SK-N-SH (cell line): ENCODE results near the gene CPED1. TPM values are rescaled to one million over a fixed set of nuclear protein-coding genes. Genes with fewer than 3 reads are reported as not detected.

ENCODE experiments used
- CTCF ChIA-PET: fragments of 300-600, 350-600 bp; formaldehyde crosslinking; extraction: SDS; loops from one replicate; lab custom pipeline; 2021; lab: Yijun Ruan, JAX
- POLR2A ChIA-PET: fragments of 350-600 bp; sonication (Branson Sonifier 250); formaldehyde crosslinking; extraction: SDS; loops from one replicate; lab custom pipeline; 2020; ENCODE audit warnings: antibody characterized with exemption, inconsistent platforms; lab: Yijun Ruan, JAX
- DNase-seq: peaks from one replicate; pipeline ENCODE4 v3.0.0; 2012
- H2AFZ ChIP-seq: fragments of 200-600 bp; sonication (generic); 2 replicates; pipeline ENCODE4 v1.8.1; 2016; ENCODE audit warnings: antibody characterized with exemption, mild to moderate bottlenecking, low read depth
- H3F3A ChIP-seq: fragments of 200-600 bp; sonication (generic); replicated peaks from 2 replicates; pipeline ENCODE3; 2016; ENCODE audit warnings: antibody characterized with exemption, mild to moderate bottlenecking; ENCODE audit not compliant: insufficient read depth
- H3K27ac ChIP-seq, 2 experiments: fragments of 200-500 bp in 1 of 2; fragments of 200-600 bp in 1 of 2; sonication (Bioruptor generic) in 1 of 2; sonication (generic), shearing (Covaris generic) in 1 of 2; 2 replicates each; pipeline versions ENCODE4 v1.5.1 to v1.6.1; 2014 to 2016; ENCODE audit warnings: low read depth in 2 of 2, inconsistent platforms in 1 of 2, low read length in 1 of 2, mild to moderate bottlenecking in 1 of 2, mixed read lengths in 1 of 2
- H3K27me3 ChIP-seq: fragments of 200-600 bp; sonication (generic), shearing (Covaris generic); 2 replicates; pipeline ENCODE4 v1.6.1; 2016; ENCODE audit warnings: mixed run types; ENCODE audit not compliant: insufficient read depth
- H3K36me3 ChIP-seq, 2 experiments: fragments of 200-500 bp in 1 of 2; fragments of 200-600 bp in 1 of 2; sonication (Bioruptor generic) in 1 of 2; sonication (generic) in 1 of 2; replicated peaks in 1 of 2; 2 replicates each; pipeline versions ENCODE3 to v1.5.1; 2014 to 2016; ENCODE audit warnings: low read length in 1 of 2, mild to moderate bottlenecking in 1 of 2; ENCODE audit not compliant: insufficient read depth in 2 of 2, control insufficient read depth in 1 of 2
- H3K4me1 ChIP-seq, 2 experiments: fragments of 200-500 bp in 1 of 2; fragments of 200-600 bp in 1 of 2; sonication (Bioruptor generic) in 1 of 2; sonication (generic), shearing (Covaris generic) in 1 of 2; 2 replicates each; pipeline versions ENCODE4 v1.5.1 to v1.6.1; 2014 to 2016; ENCODE audit warnings: low read depth in 1 of 2, low read length in 1 of 2, mixed run types in 1 of 2; ENCODE audit not compliant: insufficient read depth in 2 of 2, control insufficient read depth in 1 of 2
- H3K4me2 ChIP-seq: fragments of 200-600 bp; sonication (generic), shearing (Covaris generic); 2 replicates; pipeline ENCODE4 v1.6.1; 2017; ENCODE audit warnings: mixed run types
- H3K4me3 ChIP-seq, 2 experiments: fragments of 200-500 bp in 1 of 2; fragments of 200-600 bp in 1 of 2; sonication (Bioruptor generic) in 1 of 2; sonication (generic), shearing (Covaris generic) in 1 of 2; 2 replicates each; pipeline versions ENCODE4 v1.5.1 to v1.8.1; 2014 to 2016; ENCODE audit warnings: low read depth in 2 of 2, inconsistent platforms in 1 of 2, low read length in 1 of 2, mild to moderate bottlenecking in 1 of 2, mixed read lengths in 1 of 2, moderate library complexity in 1 of 2
- H3K79me2 ChIP-seq: fragments of 200-600 bp; sonication (generic); 2 replicates; pipeline ENCODE4 v1.8.1; 2017; ENCODE audit warnings: mild to moderate bottlenecking; ENCODE audit not compliant: insufficient read depth
- H3K9ac ChIP-seq: fragments of 200-600 bp; sonication (generic); 2 replicates; pipeline ENCODE4 v1.6.1; 2017; ENCODE audit warnings: mixed run types
- H3K9me2 ChIP-seq: fragments of 200-600 bp; sonication (generic); 2 replicates; pipeline ENCODE4 v1.6.1; 2017; ENCODE audit warnings: mixed run types
- H3K9me3 ChIP-seq: fragments of 200-600 bp; sonication (generic); 2 replicates; pipeline ENCODE4 v1.6.1; 2017; ENCODE audit warnings: mixed run types, mild to moderate bottlenecking, moderate library complexity
- H4K20me1 ChIP-seq: fragments of 200-600 bp; sonication (generic); 2 replicates; pipeline ENCODE4 v1.6.1; 2017; ENCODE audit warnings: mild to moderate bottlenecking, mixed run types; ENCODE audit not compliant: insufficient read depth
- CHD2 ChIP-seq: fragments of 150-350 bp; IDR thresholded peaks from 2 replicates; pipeline ENCODE4 v1.6.1; 2018; ENCODE audit warnings: low read length; ENCODE audit not compliant: partially characterized antibody
- ELF1 ChIP-seq: IDR thresholded peaks from 2 replicates; pipeline ENCODE4 v1.4.0; 2012
- EZH2phosphoT487 ChIP-seq: fragments of 200-600 bp; sonication (generic); IDR thresholded peaks from 2 replicates; pipeline ENCODE4 v1.6.1; 2017; ENCODE audit warnings: low read depth, mixed run types, mild to moderate bottlenecking, antibody characterized with exemption, moderate library complexity, borderline replicate concordance
- FOXJ3 ChIP-seq: sonication (generic); formaldehyde crosslinking; IDR thresholded peaks from 2 replicates; pipeline ENCODE4 v1.5.1; 2020; ENCODE audit warnings: mild to moderate bottlenecking, missing genetic modification reagents
- GATA2 ChIP-seq: sonication (generic); formaldehyde crosslinking; IDR thresholded peaks from 2 replicates; pipeline ENCODE4 v1.5.0; 2020; ENCODE audit warnings: mild to moderate bottlenecking, missing genetic modification reagents
- MXI1 ChIP-seq: IDR thresholded peaks from 2 replicates; pipeline ENCODE4 v1.6.1; 2012; ENCODE audit warnings: mild to moderate bottlenecking, low read depth, low read length, improper control_type of control experiment
- TAF1 ChIP-seq: IDR thresholded peaks from 2 replicates; pipeline ENCODE4 v1.6.1; 2012; ENCODE audit warnings: low read depth, mild to moderate bottlenecking, low read length, moderate library complexity, borderline replicate concordance
- WGBS: methylation state at CpG from one replicate; pipeline ENCODE4 v1.1.6; 2017; ENCODE audit warnings: low lambda C conversion rate; 5-methylcytosine and 5-hydroxymethylcytosine counted together
- polyA plus RNA-seq, 3 experiments: library from polyadenylated mRNA; depleted of rRNA; stranded (reverse); fragments of >200 nt; gene quantifications; 2 replicates each; pipeline ENCODE4 v1.2.3, GENCODE V29; 2012
- TF ChIP-seq, protein P1 (sequence below): IDR thresholded peaks from 2 replicates; pipeline ENCODE4 v1.4.0; 2012; ENCODE audit warnings: low read depth, borderline replicate concordance
- TF ChIP-seq, protein P2 (sequence below): IDR thresholded peaks from 2 replicates; pipeline ENCODE4 v1.6.1; 2012; ENCODE audit warnings: mild to moderate bottlenecking, low read depth, low read length, moderate library complexity
- TF ChIP-seq, protein P3 (sequence below): fragments of 200-600 bp; sonication (generic); IDR thresholded peaks from 2 replicates; pipeline ENCODE4 v1.6.1; 2017; ENCODE audit warnings: antibody characterized with exemption, mild to moderate bottlenecking, moderate library complexity

CPED1 gene
- polyA plus RNA-seq, 1 of the 3 experiments (the other 2 are of a cell fraction) = 4.4 TPM

DNA sequence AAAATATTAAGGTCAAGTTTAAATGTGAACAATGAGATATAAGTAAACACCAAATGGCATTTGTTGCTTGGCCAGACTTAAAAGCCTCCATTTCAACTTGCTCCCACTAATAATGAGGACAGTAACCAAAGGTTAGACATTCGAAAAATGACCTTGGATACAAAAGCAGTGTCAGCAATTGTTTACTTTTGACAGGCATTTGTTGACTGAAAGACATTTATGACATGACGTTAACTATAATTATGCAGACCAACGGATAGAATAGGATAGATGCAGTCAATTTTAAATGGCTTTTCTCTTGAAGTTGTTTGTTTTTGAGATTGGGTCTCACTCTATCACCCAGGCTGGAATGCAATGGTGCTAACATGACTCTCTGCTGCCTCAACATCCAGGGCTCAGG lies 333.9 kb downstream of the CPED1 start:
- ChIA-PET POLR2A (no interaction called here), CTCF (no interaction called here)
- DNase-seq = no peak
- H4K20me1 ChIP-seq = no peaks in the 10 kb centered on the region
- H3K36me3 ChIP-seq = no peaks in the 10 kb centered on the region
- WGBS = 56% methylated on average over 3 of the region's 3 CpGs
- peaks cover under 1% of the 10 kb centered on the region; the same call in 1 of the 2 replicates for H3K27me3 ChIP-seq
- H3K4me1 ChIP-seq = peaks cover 0 to 2% of the 10 kb centered on the region in 2 experiments; a peak in 1 of 4 replicates
- H3K9me3 ChIP-seq = no peaks in the 10 kb centered on the region
- no peak overlapping the region for H3K4me2 ChIP-seq
- H3K27ac ChIP-seq = no peak overlapping the region
- no peaks in the 10 kb centered on the region for H3F3A ChIP-seq
- H3K4me3 ChIP-seq = no peak overlapping the region
- H3K9ac ChIP-seq = no peak overlapping the region
- no peak overlapping the region for H2AFZ ChIP-seq
- no peaks in the 10 kb centered on the region for H3K9me2 ChIP-seq
- TF ChIP-seq TAF1 (no peak), ELF1 (no peak), FOXJ3 (no peak), MXI1 (no peak), EZH2phosphoT487 (no peak), CHD2 (no peak), GATA2 (CRISPR knock-in tag) (no peak)
- TF ChIP-seq, protein P1, sequence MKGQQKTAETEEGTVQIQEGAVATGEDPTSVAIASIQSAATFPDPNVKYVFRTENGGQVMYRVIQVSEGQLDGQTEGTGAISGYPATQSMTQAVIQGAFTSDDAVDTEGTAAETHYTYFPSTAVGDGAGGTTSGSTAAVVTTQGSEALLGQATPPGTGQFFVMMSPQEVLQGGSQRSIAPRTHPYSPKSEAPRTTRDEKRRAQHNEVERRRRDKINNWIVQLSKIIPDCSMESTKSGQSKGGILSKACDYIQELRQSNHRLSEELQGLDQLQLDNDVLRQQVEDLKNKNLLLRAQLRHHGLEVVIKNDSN = no peak
- TF ChIP-seq, protein P2, sequence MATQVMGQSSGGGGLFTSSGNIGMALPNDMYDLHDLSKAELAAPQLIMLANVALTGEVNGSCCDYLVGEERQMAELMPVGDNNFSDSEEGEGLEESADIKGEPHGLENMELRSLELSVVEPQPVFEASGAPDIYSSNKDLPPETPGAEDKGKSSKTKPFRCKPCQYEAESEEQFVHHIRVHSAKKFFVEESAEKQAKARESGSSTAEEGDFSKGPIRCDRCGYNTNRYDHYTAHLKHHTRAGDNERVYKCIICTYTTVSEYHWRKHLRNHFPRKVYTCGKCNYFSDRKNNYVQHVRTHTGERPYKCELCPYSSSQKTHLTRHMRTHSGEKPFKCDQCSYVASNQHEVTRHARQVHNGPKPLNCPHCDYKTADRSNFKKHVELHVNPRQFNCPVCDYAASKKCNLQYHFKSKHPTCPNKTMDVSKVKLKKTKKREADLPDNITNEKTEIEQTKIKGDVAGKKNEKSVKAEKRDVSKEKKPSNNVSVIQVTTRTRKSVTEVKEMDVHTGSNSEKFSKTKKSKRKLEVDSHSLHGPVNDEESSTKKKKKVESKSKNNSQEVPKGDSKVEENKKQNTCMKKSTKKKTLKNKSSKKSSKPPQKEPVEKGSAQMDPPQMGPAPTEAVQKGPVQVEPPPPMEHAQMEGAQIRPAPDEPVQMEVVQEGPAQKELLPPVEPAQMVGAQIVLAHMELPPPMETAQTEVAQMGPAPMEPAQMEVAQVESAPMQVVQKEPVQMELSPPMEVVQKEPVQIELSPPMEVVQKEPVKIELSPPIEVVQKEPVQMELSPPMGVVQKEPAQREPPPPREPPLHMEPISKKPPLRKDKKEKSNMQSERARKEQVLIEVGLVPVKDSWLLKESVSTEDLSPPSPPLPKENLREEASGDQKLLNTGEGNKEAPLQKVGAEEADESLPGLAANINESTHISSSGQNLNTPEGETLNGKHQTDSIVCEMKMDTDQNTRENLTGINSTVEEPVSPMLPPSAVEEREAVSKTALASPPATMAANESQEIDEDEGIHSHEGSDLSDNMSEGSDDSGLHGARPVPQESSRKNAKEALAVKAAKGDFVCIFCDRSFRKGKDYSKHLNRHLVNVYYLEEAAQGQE = no peak
- TF ChIP-seq, protein P3, sequence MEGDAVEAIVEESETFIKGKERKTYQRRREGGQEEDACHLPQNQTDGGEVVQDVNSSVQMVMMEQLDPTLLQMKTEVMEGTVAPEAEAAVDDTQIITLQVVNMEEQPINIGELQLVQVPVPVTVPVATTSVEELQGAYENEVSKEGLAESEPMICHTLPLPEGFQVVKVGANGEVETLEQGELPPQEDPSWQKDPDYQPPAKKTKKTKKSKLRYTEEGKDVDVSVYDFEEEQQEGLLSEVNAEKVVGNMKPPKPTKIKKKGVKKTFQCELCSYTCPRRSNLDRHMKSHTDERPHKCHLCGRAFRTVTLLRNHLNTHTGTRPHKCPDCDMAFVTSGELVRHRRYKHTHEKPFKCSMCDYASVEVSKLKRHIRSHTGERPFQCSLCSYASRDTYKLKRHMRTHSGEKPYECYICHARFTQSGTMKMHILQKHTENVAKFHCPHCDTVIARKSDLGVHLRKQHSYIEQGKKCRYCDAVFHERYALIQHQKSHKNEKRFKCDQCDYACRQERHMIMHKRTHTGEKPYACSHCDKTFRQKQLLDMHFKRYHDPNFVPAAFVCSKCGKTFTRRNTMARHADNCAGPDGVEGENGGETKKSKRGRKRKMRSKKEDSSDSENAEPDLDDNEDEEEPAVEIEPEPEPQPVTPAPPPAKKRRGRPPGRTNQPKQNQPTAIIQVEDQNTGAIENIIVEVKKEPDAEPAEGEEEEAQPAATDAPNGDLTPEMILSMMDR = no peak
- H3K79me2 ChIP-seq = no peaks in the 10 kb centered on the region
